SK-N-SH (cell line): ENCODE measurements around the gene PTPA. TPM values are rescaled to one million over a fixed set of nuclear protein-coding genes. Genes with fewer than 3 reads are reported as not detected.

Experiments used
- CTCF ChIA-PET: fragments of 300-600, 350-600 bp; formaldehyde crosslinking; extraction: SDS; loops from one replicate; lab custom pipeline; 2021; lab: Yijun Ruan, JAX
- POLR2A ChIA-PET: fragments of 350-600 bp; sonication (Branson Sonifier 250); formaldehyde crosslinking; extraction: SDS; loops from one replicate; lab custom pipeline; 2020; ENCODE audit warnings: antibody characterized with exemption, inconsistent platforms; lab: Yijun Ruan, JAX
- DNase-seq: peaks from one replicate; pipeline ENCODE4 v3.0.0; 2012
- H2AFZ ChIP-seq: fragments of 200-600 bp; sonication (generic); 2 replicates; pipeline ENCODE4 v1.8.1; 2016; ENCODE audit warnings: antibody characterized with exemption, mild to moderate bottlenecking, low read depth
- H3F3A ChIP-seq: fragments of 200-600 bp; sonication (generic); replicated peaks from 2 replicates; pipeline ENCODE3; 2016; ENCODE audit warnings: antibody characterized with exemption, mild to moderate bottlenecking; ENCODE audit not compliant: insufficient read depth
- H3K27ac ChIP-seq, 2 experiments: fragments of 200-500 bp in 1 of 2; fragments of 200-600 bp in 1 of 2; sonication (Bioruptor generic) in 1 of 2; sonication (generic), shearing (Covaris generic) in 1 of 2; 2 replicates each; pipeline versions ENCODE4 v1.5.1 to v1.6.1; 2014 to 2016; ENCODE audit warnings: low read depth in 2 of 2, inconsistent platforms in 1 of 2, low read length in 1 of 2, mild to moderate bottlenecking in 1 of 2, mixed read lengths in 1 of 2
- H3K27me3 ChIP-seq: fragments of 200-600 bp; sonication (generic), shearing (Covaris generic); 2 replicates; pipeline ENCODE4 v1.6.1; 2016; ENCODE audit warnings: mixed run types; ENCODE audit not compliant: insufficient read depth
- H3K36me3 ChIP-seq, 2 experiments: fragments of 200-500 bp in 1 of 2; fragments of 200-600 bp in 1 of 2; sonication (Bioruptor generic) in 1 of 2; sonication (generic) in 1 of 2; replicated peaks in 1 of 2; 2 replicates each; pipeline versions ENCODE3 to v1.5.1; 2014 to 2016; ENCODE audit warnings: low read length in 1 of 2, mild to moderate bottlenecking in 1 of 2; ENCODE audit not compliant: insufficient read depth in 2 of 2, control insufficient read depth in 1 of 2
- H3K4me1 ChIP-seq, 2 experiments: fragments of 200-500 bp in 1 of 2; fragments of 200-600 bp in 1 of 2; sonication (Bioruptor generic) in 1 of 2; sonication (generic), shearing (Covaris generic) in 1 of 2; 2 replicates each; pipeline versions ENCODE4 v1.5.1 to v1.6.1; 2014 to 2016; ENCODE audit warnings: low read depth in 1 of 2, low read length in 1 of 2, mixed run types in 1 of 2; ENCODE audit not compliant: insufficient read depth in 2 of 2, control insufficient read depth in 1 of 2
- H3K4me2 ChIP-seq: fragments of 200-600 bp; sonication (generic), shearing (Covaris generic); 2 replicates; pipeline ENCODE4 v1.6.1; 2017; ENCODE audit warnings: mixed run types
- H3K4me3 ChIP-seq, 2 experiments: fragments of 200-500 bp in 1 of 2; fragments of 200-600 bp in 1 of 2; sonication (Bioruptor generic) in 1 of 2; sonication (generic), shearing (Covaris generic) in 1 of 2; 2 replicates each; pipeline versions ENCODE4 v1.5.1 to v1.8.1; 2014 to 2016; ENCODE audit warnings: low read depth in 2 of 2, inconsistent platforms in 1 of 2, low read length in 1 of 2, mild to moderate bottlenecking in 1 of 2, mixed read lengths in 1 of 2, moderate library complexity in 1 of 2
- H3K79me2 ChIP-seq: fragments of 200-600 bp; sonication (generic); 2 replicates; pipeline ENCODE4 v1.8.1; 2017; ENCODE audit warnings: mild to moderate bottlenecking; ENCODE audit not compliant: insufficient read depth
- H3K9ac ChIP-seq: fragments of 200-600 bp; sonication (generic); 2 replicates; pipeline ENCODE4 v1.6.1; 2017; ENCODE audit warnings: mixed run types
- H3K9me2 ChIP-seq: fragments of 200-600 bp; sonication (generic); 2 replicates; pipeline ENCODE4 v1.6.1; 2017; ENCODE audit warnings: mixed run types
- H3K9me3 ChIP-seq: fragments of 200-600 bp; sonication (generic); 2 replicates; pipeline ENCODE4 v1.6.1; 2017; ENCODE audit warnings: mixed run types, mild to moderate bottlenecking, moderate library complexity
- H4K20me1 ChIP-seq: fragments of 200-600 bp; sonication (generic); 2 replicates; pipeline ENCODE4 v1.6.1; 2017; ENCODE audit warnings: mild to moderate bottlenecking, mixed run types; ENCODE audit not compliant: insufficient read depth
- CTCF ChIP-seq: fragments of 200-600 bp; sonication (generic); IDR thresholded peaks from 2 replicates; pipeline ENCODE4 v1.6.1; 2017; ENCODE audit warnings: antibody characterized with exemption, mild to moderate bottlenecking, moderate library complexity
- ELF1 ChIP-seq: IDR thresholded peaks from 2 replicates; pipeline ENCODE4 v1.4.0; 2012
- FOSL2 ChIP-seq: IDR thresholded peaks from 2 replicates; pipeline ENCODE4 v1.4.0; 2012; ENCODE audit warnings: low read depth, mild to moderate bottlenecking, moderate library complexity, borderline replicate concordance
- IRF3 ChIP-seq: fragments of 150-350 bp; IDR thresholded peaks from 2 replicates; pipeline ENCODE4 v1.6.1; 2016; ENCODE audit warnings: mild to moderate bottlenecking, low read depth, low read length
- NRF1 ChIP-seq: IDR thresholded peaks from 2 replicates; pipeline ENCODE4 v1.6.1; 2012; ENCODE audit warnings: low read depth, mild to moderate bottlenecking, low read length
- PBX3 ChIP-seq: IDR thresholded peaks from 2 replicates; pipeline ENCODE4; 2012
- POLR2AphosphoS5 ChIP-seq: IDR thresholded peaks from 2 replicates; pipeline ENCODE4 v1.6.1; 2012; ENCODE audit warnings: low read depth, low read length
- RCOR1 ChIP-seq: fragments of 150-350 bp; IDR thresholded peaks from 2 replicates; pipeline ENCODE4 v1.6.1; 2017; ENCODE audit warnings: antibody characterized with exemption, low read length
- RFX5 ChIP-seq: IDR thresholded peaks from 2 replicates; pipeline ENCODE4 v1.6.1; 2012; ENCODE audit warnings: mild to moderate bottlenecking, improper control_type of control experiment, low read length
- RXRA ChIP-seq: IDR thresholded peaks from 2 replicates; pipeline ENCODE4 v1.4.0; 2012; ENCODE audit warnings: low read depth, mild to moderate bottlenecking, borderline replicate concordance
- TAF1 ChIP-seq: IDR thresholded peaks from 2 replicates; pipeline ENCODE4 v1.6.1; 2012; ENCODE audit warnings: low read depth, mild to moderate bottlenecking, low read length, moderate library complexity, borderline replicate concordance
- USF2 ChIP-seq: fragments of 150-350 bp; IDR thresholded peaks from 2 replicates; pipeline ENCODE4 v1.6.1; 2017; ENCODE audit warnings: antibody characterized with exemption, low read length, low read depth, borderline replicate concordance
- YY1 ChIP-seq: IDR thresholded peaks from 2 replicates; pipeline ENCODE4 v1.4.0; 2012; ENCODE audit warnings: low read depth, mild to moderate bottlenecking
- WGBS: methylation state at CpG from one replicate; pipeline ENCODE4 v1.1.6; 2017; ENCODE audit warnings: low lambda C conversion rate; 5-methylcytosine and 5-hydroxymethylcytosine counted together
- polyA plus RNA-seq, 3 experiments: library from polyadenylated mRNA; depleted of rRNA; stranded (reverse); fragments of >200 nt; gene quantifications; 2 replicates each; pipeline ENCODE4 v1.2.3, GENCODE V29; 2012
- TF ChIP-seq, protein P1 (sequence below): IDR thresholded peaks from 2 replicates; pipeline ENCODE4 v1.4.0; 2012; ENCODE audit warnings: low read depth

The PTPA gene
- polyA plus RNA-seq, 1 of the 3 experiments (the other 2 are of a cell fraction), result 130 TPM

- Histone ChIP-seq H3K9me2 (no peaks in the 10 kb centered on the region), H3K4me1 (peaks cover 32 to 43% of the 10 kb centered on the region in 2 experiments; a peak in 3 of 4 replicates), H3K4me2 (peak overlapping the region; percentile 51; the same call in 1 of the 2 replicates), H3K4me3 (no peak overlapping the region), H3K36me3 (peaks cover 38% of the 10 kb centered on the region in 2 experiments), H3K79me2 (peaks cover 56% of the 10 kb centered on the region)
- CTCF ChIA-PET, result interaction anchor here (0.6 to 10.9 kb wide), 4 partner anchors 20 to 475 kb away, joined by 3 to 235 read pairs (median 98); no protein-coding TSS in a partner anchor
- TF ChIP-seq RCOR1 (no peak), FOSL2 (no peak), CTCF (no peak), RFX5 (no peak), YY1 (no peak), PBX3 (no peak), USF2 (no peak), ELF1 (no peak), IRF3 (no peak), TAF1 (no peak), POLR2AphosphoS5 (no peak), RXRA (no peak), NRF1 (no peak)
- TF ChIP-seq, protein P1, sequence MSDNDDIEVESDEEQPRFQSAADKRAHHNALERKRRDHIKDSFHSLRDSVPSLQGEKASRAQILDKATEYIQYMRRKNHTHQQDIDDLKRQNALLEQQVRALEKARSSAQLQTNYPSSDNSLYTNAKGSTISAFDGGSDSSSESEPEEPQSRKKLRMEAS, result no peak
- TF ChIP-seq, all 33 proteins: peak for 0
- Histone ChIP-seq H2AFZ (no peak overlapping the region), H3K9ac (peak overlapping the region; percentile 58), H3K27me3 (no peaks in the 10 kb centered on the region), H3K9me3 (no peaks in the 10 kb centered on the region), H3F3A (peaks cover 10% of the 10 kb centered on the region), H4K20me1 (no peaks in the 10 kb centered on the region), H3K27ac (peak overlapping the region; percentile 2 to 84; a peak in 3 of 4 replicates)
- POLR2A ChIA-PET, result no interaction called here
- DNase-seq, result no peak
- WGBS, result 70% methylated on average over 4 of the region's 8 CpGs
Observed at GRCh38 chr9:129146441-129146941, 35.3 kb downstream of the PTPA start.
